ENCODE data around the gene ADGRF5. TPM values are rescaled to one million over a fixed set of nuclear protein-coding genes. Genes with fewer than 3 reads are reported as not detected.

Gene ADGRF5
- total RNA-seq, 1 experiment from 2014 or later: 40.0 TPM

DNA sequence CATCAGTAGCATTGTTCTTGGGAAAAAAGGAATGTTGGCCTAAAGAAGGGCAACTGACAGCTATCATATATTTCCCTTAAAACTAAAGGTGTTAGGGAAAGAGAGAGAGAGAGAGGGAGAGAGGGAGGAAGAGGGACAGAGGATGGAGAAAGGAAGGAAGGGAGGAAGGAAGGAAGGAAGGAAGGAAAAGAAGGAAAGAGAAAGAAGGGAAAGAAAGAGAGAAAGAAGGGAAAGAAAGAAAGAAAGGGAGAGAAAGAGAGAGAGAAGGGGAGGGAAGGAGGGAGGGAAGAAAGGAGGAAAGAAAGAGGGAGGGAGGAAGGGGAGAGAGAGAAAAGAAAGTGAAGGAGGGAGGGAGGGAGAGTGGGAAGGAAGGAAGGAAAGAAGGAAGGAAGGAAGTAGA lies 37.7 kb upstream of the ADGRF5 start:
- H3K9me3 ChIP-seq (ENCODE audit: insufficient read depth, low read depth): no peaks in the 10 kb centered on the region
- H3K79me2 ChIP-seq (ENCODE audit: low read depth): no peaks in the 10 kb centered on the region
- no peaks in the 10 kb centered on the region for H3F3A ChIP-seq (ENCODE audit: insufficient read depth, low read depth)
- POLR2A ChIA-PET (ENCODE audit: unreplicated experiment): no interaction called here
- no peak for DNase-seq
- no peak overlapping the region for H3K4me3 ChIP-seq
- H3K4me1 ChIP-seq (replicated peaks; ENCODE audit: insufficient read depth): 0 out of 2 replicates have a peak, but pooled peaks cover 3% of the 10 kb centered on the region
- CTCF ChIA-PET: no interaction called here
- no TSS peak for BruUV-seq (replicated peaks)
- H2AFZ ChIP-seq: no peak overlapping the region
- intact Hi-C loops (cut with micrococcal nuclease; ENCODE audit: unreplicated experiment): no loop called here
- H3K27ac ChIP-seq: no peak overlapping the region
- H3K36me3 ChIP-seq (ENCODE audit: low read depth): no peaks in the 10 kb centered on the region
- H3K9me2 ChIP-seq (ENCODE audit: insufficient read depth): no peaks in the 10 kb centered on the region
- no peaks in the 10 kb centered on the region for H3K27me3 ChIP-seq (ENCODE audit: insufficient read depth, low read depth)
- H4K20me1 ChIP-seq (ENCODE audit: insufficient read depth): no peaks in the 10 kb centered on the region
- TF ChIP-seq, protein P1, sequence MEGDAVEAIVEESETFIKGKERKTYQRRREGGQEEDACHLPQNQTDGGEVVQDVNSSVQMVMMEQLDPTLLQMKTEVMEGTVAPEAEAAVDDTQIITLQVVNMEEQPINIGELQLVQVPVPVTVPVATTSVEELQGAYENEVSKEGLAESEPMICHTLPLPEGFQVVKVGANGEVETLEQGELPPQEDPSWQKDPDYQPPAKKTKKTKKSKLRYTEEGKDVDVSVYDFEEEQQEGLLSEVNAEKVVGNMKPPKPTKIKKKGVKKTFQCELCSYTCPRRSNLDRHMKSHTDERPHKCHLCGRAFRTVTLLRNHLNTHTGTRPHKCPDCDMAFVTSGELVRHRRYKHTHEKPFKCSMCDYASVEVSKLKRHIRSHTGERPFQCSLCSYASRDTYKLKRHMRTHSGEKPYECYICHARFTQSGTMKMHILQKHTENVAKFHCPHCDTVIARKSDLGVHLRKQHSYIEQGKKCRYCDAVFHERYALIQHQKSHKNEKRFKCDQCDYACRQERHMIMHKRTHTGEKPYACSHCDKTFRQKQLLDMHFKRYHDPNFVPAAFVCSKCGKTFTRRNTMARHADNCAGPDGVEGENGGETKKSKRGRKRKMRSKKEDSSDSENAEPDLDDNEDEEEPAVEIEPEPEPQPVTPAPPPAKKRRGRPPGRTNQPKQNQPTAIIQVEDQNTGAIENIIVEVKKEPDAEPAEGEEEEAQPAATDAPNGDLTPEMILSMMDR (conservative IDR thresholded peaks at IDR 0.05): no peak
- TF ChIP-seq EZH2 (IDR thresholded peaks at IDR 0.05; ENCODE audit: low read depth): no peak
- no peak overlapping the region for H3K4me2 ChIP-seq

DNA sequence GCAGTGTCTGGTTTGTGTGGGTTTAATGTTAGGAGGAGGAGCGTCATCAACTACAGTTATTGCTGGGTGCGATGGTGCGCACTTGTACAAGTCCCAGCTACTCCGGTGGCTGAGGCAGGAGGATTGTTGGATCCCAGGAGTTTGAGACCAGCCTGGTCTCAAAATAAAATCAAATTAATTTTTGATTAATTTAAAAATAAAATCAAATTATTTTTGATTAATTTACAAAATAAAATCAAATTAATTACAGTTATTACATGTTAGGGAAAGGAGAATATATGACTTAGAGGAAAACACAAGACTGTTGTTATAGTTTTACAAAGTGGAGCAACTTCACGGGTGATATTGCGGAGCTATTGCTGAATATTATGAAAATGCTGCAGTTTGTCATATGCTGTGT lies 34.7 kb upstream of the ADGRF5 start:
- TF ChIP-seq EZH2 (IDR thresholded peaks at IDR 0.05; ENCODE audit: low read depth): no peak
- TF ChIP-seq, protein P1 (conservative IDR thresholded peaks at IDR 0.05): no peak
- Histone ChIP-seq H3K9me2 (ENCODE audit: insufficient read depth) (no peaks in the 10 kb centered on the region), H3K79me2 (ENCODE audit: low read depth) (no peaks in the 10 kb centered on the region), H3K27ac (no peak overlapping the region), H2AFZ (no peak overlapping the region), H3K27me3 (ENCODE audit: insufficient read depth, low read depth) (no peaks in the 10 kb centered on the region), H3K36me3 (ENCODE audit: low read depth) (no peaks in the 10 kb centered on the region), H3K4me3 (no peak overlapping the region), H3F3A (ENCODE audit: insufficient read depth, low read depth) (no peaks in the 10 kb centered on the region), H4K20me1 (ENCODE audit: insufficient read depth) (no peaks in the 10 kb centered on the region), H3K9me3 (ENCODE audit: insufficient read depth, low read depth) (no peaks in the 10 kb centered on the region), H3K4me1 (replicated peaks; ENCODE audit: insufficient read depth) (0 out of 2 replicates have a peak, but pooled peaks cover 3% of the 10 kb centered on the region), H3K4me2 (no peak overlapping the region)
- ChIA-PET CTCF (no interaction called here), POLR2A (ENCODE audit: unreplicated experiment) (no interaction called here)
- BruUV-seq (replicated peaks): no TSS peak
- intact Hi-C loops (cut with micrococcal nuclease; ENCODE audit: unreplicated experiment): no loop called here
- no peak for DNase-seq

GRCh38 chr6:46954837-46955451 lies 33.2 kb upstream of the ADGRF5 start:
- no peak overlapping the region for H2AFZ ChIP-seq
- H3K4me3 ChIP-seq: no peak overlapping the region
- DNase-seq: no peak
- intact Hi-C loops (cut with micrococcal nuclease; ENCODE audit: unreplicated experiment): no loop called here
- ChIA-PET CTCF (no interaction called here), POLR2A (ENCODE audit: unreplicated experiment) (no interaction called here)
- H3K36me3 ChIP-seq (ENCODE audit: low read depth): no peaks in the 10 kb centered on the region
- no peaks in the 10 kb centered on the region for H3K27me3 ChIP-seq (ENCODE audit: insufficient read depth, low read depth)
- no peak for TF ChIP-seq EZH2 (IDR thresholded peaks at IDR 0.05; ENCODE audit: low read depth)
- TF ChIP-seq, protein P1 (conservative IDR thresholded peaks at IDR 0.05): no peak
- H3K4me1 ChIP-seq (replicated peaks; ENCODE audit: insufficient read depth): 0 out of 2 replicates have a peak, but pooled peaks cover 3% of the 10 kb centered on the region
- no peaks in the 10 kb centered on the region for H3K79me2 ChIP-seq (ENCODE audit: low read depth)
- no peak overlapping the region for H3K4me2 ChIP-seq
- no TSS peak for BruUV-seq (replicated peaks)
- no peak overlapping the region for H3K27ac ChIP-seq
- peaks cover 3% of the 10 kb centered on the region; the same call in 1 of the 2 replicates for H3K9me3 ChIP-seq (ENCODE audit: insufficient read depth, low read depth)
- no peaks in the 10 kb centered on the region for H3K9me2 ChIP-seq (ENCODE audit: insufficient read depth)
- H4K20me1 ChIP-seq (ENCODE audit: insufficient read depth): no peaks in the 10 kb centered on the region
- H3F3A ChIP-seq (ENCODE audit: insufficient read depth, low read depth): no peaks in the 10 kb centered on the region
